Activated naive CD4-positive, alpha-beta T cell treated with anti-CD3 and anti-CD28 coated beads, Interleukin-2, amount 10 ng/mL, durations not matched to agents 7 days and 5 days (primary cell): ENCODE measurements around the gene OR52E5.

Experiments used
- CTCF ChIA-PET: fragments of 350-600 bp; sonication (Branson Sonifier 250); formaldehyde crosslinking; loops from one replicate; lab custom pipeline; 2021; ENCODE audit warnings: antibody characterized with exemption; lab: Charles Lee
- DNase-seq: peaks from one replicate; pipeline ENCODE4 v3.0.0-alpha.2; 2020
- H3K27ac Mint-ChIP-seq: one replicate; pipeline ENCODE4 v1.8.0; 2021; ENCODE audit warnings: mild to moderate bottlenecking, moderate library complexity, mixed read lengths
- H3K27me3 Mint-ChIP-seq: one replicate; pipeline ENCODE4 v1.8.0; 2021; ENCODE audit warnings: mild to moderate bottlenecking, mixed read lengths
- H3K36me3 Mint-ChIP-seq: one replicate; pipeline ENCODE4 v1.8.0; 2021; ENCODE audit warnings: mixed read lengths
- H3K4me1 Mint-ChIP-seq: one replicate; pipeline ENCODE4 v1.8.0; 2021; ENCODE audit warnings: mixed read lengths
- H3K4me3 Mint-ChIP-seq: one replicate; pipeline ENCODE4 v1.8.0; 2021; ENCODE audit warnings: mild to moderate bottlenecking, moderate library complexity, mixed read lengths
- H3K9me3 Mint-ChIP-seq: one replicate; pipeline ENCODE4 v1.8.0; 2021; ENCODE audit warnings: mixed read lengths

Gene OR52E5

GRCh38 chr11:5923427-5923776 is 30.4 kb downstream of the OR52E5 start:
- H3K4me1 Mint-ChIP-seq = no peaks in the 10 kb centered on the region
- peaks cover 3% of the 10 kb centered on the region for H3K9me3 Mint-ChIP-seq
- H3K4me3 Mint-ChIP-seq = no peak overlapping the region

GRCh38 chr11:5923794-5924193 is 30.8 kb downstream of the OR52E5 start:
- Mint-ChIP-seq H3K27me3 (no peaks in the 10 kb centered on the region), H3K9me3 (peaks cover 5% of the 10 kb centered on the region), H3K27ac (no peak overlapping the region), H3K4me3 (no peak overlapping the region), H3K4me1 (no peaks in the 10 kb centered on the region), H3K36me3 (no peaks in the 10 kb centered on the region)
- CTCF ChIA-PET = no interaction called here
- no peak for DNase-seq

More at GRCh38 chr11:5923427-5923776, 30.4 kb downstream of the OR52E5 start:
- no peaks in the 10 kb centered on the region for H3K36me3 Mint-ChIP-seq
- DNase-seq = no peak
- H3K27ac Mint-ChIP-seq = no peak overlapping the region
- CTCF ChIA-PET = no interaction called here
- H3K27me3 Mint-ChIP-seq = no peaks in the 10 kb centered on the region

GRCh38 chr11:5928271-5928670 is 35.3 kb downstream of the OR52E5 start:
- H3K36me3 Mint-ChIP-seq = no peaks in the 10 kb centered on the region
- DNase-seq = no peak
- no peak overlapping the region for H3K4me3 Mint-ChIP-seq
- H3K27me3 Mint-ChIP-seq = no peaks in the 10 kb centered on the region
- CTCF ChIA-PET = no interaction called here
- H3K27ac Mint-ChIP-seq = no peak overlapping the region
- H3K9me3 Mint-ChIP-seq = peaks cover 22% of the 10 kb centered on the region
- H3K4me1 Mint-ChIP-seq = no peaks in the 10 kb centered on the region

GRCh38 chr11:5928811-5929210 is 35.8 kb downstream of the OR52E5 start:
- no peak for DNase-seq
- Mint-ChIP-seq H3K4me1 (no peaks in the 10 kb centered on the region), H3K27me3 (no peaks in the 10 kb centered on the region), H3K36me3 (no peaks in the 10 kb centered on the region), H3K9me3 (peaks cover 25% of the 10 kb centered on the region), H3K4me3 (no peak overlapping the region), H3K27ac (no peak overlapping the region)
- CTCF ChIA-PET = no interaction called here

GRCh38 chr11:5929571-5930368 is 36.8 kb downstream of the OR52E5 start:
- CTCF ChIA-PET = no interaction called here
- H3K36me3 Mint-ChIP-seq = no peaks in the 10 kb centered on the region
- no peaks in the 10 kb centered on the region for H3K4me1 Mint-ChIP-seq
- H3K9me3 Mint-ChIP-seq = peaks cover 25% of the 10 kb centered on the region
- H3K4me3 Mint-ChIP-seq = no peak overlapping the region
- no peak for DNase-seq
- H3K27ac Mint-ChIP-seq = no peak overlapping the region
- no peaks in the 10 kb centered on the region for H3K27me3 Mint-ChIP-seq

GRCh38 chr11:5930614-5931013 is 37.6 kb downstream of the OR52E5 start:
- Mint-ChIP-seq H3K27ac (no peak overlapping the region), H3K4me3 (no peak overlapping the region), H3K9me3 (peaks cover 25% of the 10 kb centered on the region), H3K4me1 (no peaks in the 10 kb centered on the region), H3K36me3 (no peaks in the 10 kb centered on the region), H3K27me3 (no peaks in the 10 kb centered on the region)
- CTCF ChIA-PET = no interaction called here
- no peak for DNase-seq

GRCh38 chr11:5931061-5931460 is 38.1 kb downstream of the OR52E5 start:
- DNase-seq = no peak
- CTCF ChIA-PET = no interaction called here
- no peaks in the 10 kb centered on the region for H3K36me3 Mint-ChIP-seq
- H3K27ac Mint-ChIP-seq = no peak overlapping the region
- peaks cover 25% of the 10 kb centered on the region for H3K9me3 Mint-ChIP-seq
- no peaks in the 10 kb centered on the region for H3K27me3 Mint-ChIP-seq
- H3K4me1 Mint-ChIP-seq = no peaks in the 10 kb centered on the region
- H3K4me3 Mint-ChIP-seq = no peak overlapping the region

GRCh38 chr11:5932671-5933070 is 39.7 kb downstream of the OR52E5 start:
- Mint-ChIP-seq H3K4me3 (no peak overlapping the region), H3K36me3 (no peaks in the 10 kb centered on the region), H3K27ac (no peak overlapping the region), H3K9me3 (peaks cover 25% of the 10 kb centered on the region), H3K4me1 (no peaks in the 10 kb centered on the region), H3K27me3 (no peaks in the 10 kb centered on the region)
- DNase-seq = no peak
- CTCF ChIA-PET = no interaction called here

GRCh38 chr11:5933116-5933515 is 40.1 kb downstream of the OR52E5 start:
- Mint-ChIP-seq H3K4me1 (no peaks in the 10 kb centered on the region), H3K27ac (no peak overlapping the region), H3K4me3 (no peak overlapping the region), H3K36me3 (no peaks in the 10 kb centered on the region), H3K27me3 (no peaks in the 10 kb centered on the region), H3K9me3 (peaks cover 27% of the 10 kb centered on the region)
- CTCF ChIA-PET = no interaction called here
- no peak for DNase-seq

GRCh38 chr11:5937868-5938602 is 45.0 kb downstream of the OR52E5 start:
- CTCF ChIA-PET = no interaction called here
- Mint-ChIP-seq H3K4me1 (no peaks in the 10 kb centered on the region), H3K27me3 (peaks cover 4% of the 10 kb centered on the region), H3K9me3 (peaks cover 6% of the 10 kb centered on the region), H3K4me3 (no peak overlapping the region), H3K27ac (no peak overlapping the region), H3K36me3 (no peaks in the 10 kb centered on the region)
- DNase-seq = no peak

GRCh38 chr11:5938603-5938965 is 45.6 kb downstream of the OR52E5 start:
- Mint-ChIP-seq H3K27me3 (peaks cover 6% of the 10 kb centered on the region), H3K36me3 (no peaks in the 10 kb centered on the region), H3K27ac (no peak overlapping the region), H3K9me3 (peaks cover 3% of the 10 kb centered on the region), H3K4me1 (no peaks in the 10 kb centered on the region), H3K4me3 (no peak overlapping the region)
- DNase-seq = no peak
- CTCF ChIA-PET = no interaction called here

GRCh38 chr11:5940748-5941147 is 47.7 kb downstream of the OR52E5 start:
- H3K4me1 Mint-ChIP-seq = no peaks in the 10 kb centered on the region
- peaks cover 6% of the 10 kb centered on the region for H3K27me3 Mint-ChIP-seq
- H3K4me3 Mint-ChIP-seq = no peak overlapping the region
- CTCF ChIA-PET = no interaction called here
- DNase-seq = no peak
- H3K9me3 Mint-ChIP-seq = peaks cover 2% of the 10 kb centered on the region
- H3K27ac Mint-ChIP-seq = no peak overlapping the region
- no peaks in the 10 kb centered on the region for H3K36me3 Mint-ChIP-seq

GRCh38 chr11:5941951-5942350 is 48.9 kb downstream of the OR52E5 start, which contains the start of gene OR56A3:
OR56A3 (plus strand) TSS chr11:5942251; CDS start chr11:5947347, 5,096 bp downstream.
- Mint-ChIP-seq H3K36me3 (no peaks in the 10 kb centered on the region), H3K9me3 (peaks cover 2% of the 10 kb centered on the region), H3K4me3 (no peak within 1 kb of the TSS), H3K4me1 (no peaks in the 10 kb centered on the region), H3K27me3 (peaks cover 6% of the 10 kb centered on the region), H3K27ac (no peak within 1 kb of the TSS)
- CTCF ChIA-PET = no interaction called here
- DNase-seq = no peak
